Measurements from ENCODE around the gene GIT1. TPM values are rescaled to one million over a fixed set of nuclear protein-coding genes. Genes with fewer than 3 reads are reported as not detected.

Gene GIT1, protein sequence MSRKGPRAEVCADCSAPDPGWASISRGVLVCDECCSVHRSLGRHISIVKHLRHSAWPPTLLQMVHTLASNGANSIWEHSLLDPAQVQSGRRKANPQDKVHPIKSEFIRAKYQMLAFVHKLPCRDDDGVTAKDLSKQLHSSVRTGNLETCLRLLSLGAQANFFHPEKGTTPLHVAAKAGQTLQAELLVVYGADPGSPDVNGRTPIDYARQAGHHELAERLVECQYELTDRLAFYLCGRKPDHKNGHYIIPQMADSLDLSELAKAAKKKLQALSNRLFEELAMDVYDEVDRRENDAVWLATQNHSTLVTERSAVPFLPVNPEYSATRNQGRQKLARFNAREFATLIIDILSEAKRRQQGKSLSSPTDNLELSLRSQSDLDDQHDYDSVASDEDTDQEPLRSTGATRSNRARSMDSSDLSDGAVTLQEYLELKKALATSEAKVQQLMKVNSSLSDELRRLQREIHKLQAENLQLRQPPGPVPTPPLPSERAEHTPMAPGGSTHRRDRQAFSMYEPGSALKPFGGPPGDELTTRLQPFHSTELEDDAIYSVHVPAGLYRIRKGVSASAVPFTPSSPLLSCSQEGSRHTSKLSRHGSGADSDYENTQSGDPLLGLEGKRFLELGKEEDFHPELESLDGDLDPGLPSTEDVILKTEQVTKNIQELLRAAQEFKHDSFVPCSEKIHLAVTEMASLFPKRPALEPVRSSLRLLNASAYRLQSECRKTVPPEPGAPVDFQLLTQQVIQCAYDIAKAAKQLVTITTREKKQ
- total RNA-seq, result 14.5 and 24.5 TPM in 2 replicates

DNA sequence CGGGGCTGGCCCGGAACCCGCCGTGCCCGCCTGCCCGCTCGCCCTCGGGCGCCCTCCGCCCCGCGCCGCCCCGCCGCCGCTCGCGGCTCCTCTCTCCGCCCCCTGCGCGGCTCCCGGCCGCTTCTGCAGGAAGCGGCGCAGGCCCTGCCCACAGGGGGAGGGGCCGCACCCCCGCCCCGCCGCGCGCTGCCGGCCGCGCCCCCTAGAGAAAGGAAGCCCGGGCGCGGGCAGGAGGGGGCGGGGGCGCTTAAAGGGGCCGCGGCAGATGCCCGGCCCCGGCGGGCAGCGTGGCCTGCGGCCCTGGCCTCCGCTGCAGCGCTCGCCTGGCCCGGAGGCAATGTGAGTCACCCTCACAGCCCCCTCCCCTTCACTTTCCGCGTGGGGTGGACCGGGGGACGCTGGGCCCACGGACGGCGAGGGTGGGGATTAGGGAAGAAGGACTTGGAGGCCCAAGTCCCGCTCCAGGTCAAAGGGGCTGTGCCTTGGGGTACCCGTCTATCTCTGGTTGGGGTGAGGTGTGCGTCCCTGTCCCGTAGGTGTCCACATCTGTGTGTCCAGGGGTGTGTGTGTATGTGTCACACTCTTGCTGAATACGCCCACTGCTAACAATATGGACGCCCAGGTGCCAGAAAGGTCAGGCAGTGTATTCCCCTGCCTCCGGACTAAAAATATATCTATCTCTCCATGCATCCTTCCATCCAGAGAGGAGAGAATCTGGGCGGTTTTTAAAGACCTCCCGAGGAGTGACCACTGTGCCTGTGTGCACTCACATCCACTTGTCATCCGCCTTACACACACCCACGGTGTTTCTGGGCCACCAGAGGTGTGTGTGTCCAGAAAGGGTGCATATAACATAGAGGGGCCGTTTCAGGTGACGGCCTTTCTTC lies at the start of gene GIT1:
Gene GIT1, minus strand, starts transcription at position 125 of the 887 bp plus-strand sequence. CDS start 270 bp downstream, outside the sequence.

GRCh38 chr17:29622337-29623282 lies 33.2 kb upstream of the GIT1 start, which contains the start of gene CORO6:
CORO6 (minus strand) TSS chr17:29622912; CDS start chr17:29621421, 1,491 bp downstream.

DNA sequence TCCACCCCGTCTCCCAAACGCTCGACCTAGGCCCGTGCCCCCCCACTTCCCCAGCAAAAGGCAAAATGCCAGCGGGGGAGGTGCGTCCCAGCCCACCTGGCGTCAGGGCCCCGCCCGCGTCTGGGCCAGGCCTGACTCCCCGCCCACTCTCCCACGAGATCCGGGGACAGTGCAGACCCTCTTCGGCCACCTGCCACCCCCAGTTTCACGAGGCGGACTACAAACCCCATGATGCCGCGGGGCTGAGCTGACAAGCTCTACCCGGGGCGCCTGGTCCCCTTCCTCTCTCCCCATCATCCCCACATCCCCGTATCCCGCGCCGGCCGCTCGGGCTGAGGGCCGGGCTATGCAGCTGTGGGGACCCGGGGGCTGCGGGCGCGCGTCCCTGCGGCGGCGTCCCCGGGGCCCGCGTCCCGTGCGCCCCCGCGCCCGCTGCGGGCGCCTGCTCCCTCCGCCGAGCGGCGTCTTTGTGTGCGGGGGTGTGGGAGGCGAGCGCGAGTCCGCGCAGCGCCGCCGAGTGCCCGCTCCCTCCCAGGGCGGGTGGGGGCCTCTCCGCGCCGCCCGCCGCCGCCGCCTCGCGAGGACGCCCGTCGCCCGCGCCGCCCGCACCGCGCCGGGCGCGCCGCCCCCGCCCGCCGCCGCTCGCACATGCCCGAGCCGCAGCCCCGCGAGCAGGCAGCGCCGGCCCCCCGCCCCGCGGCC lies 3.6 kb upstream of the GIT1 start, which contains the start of gene ANKRD13B:
Gene ANKRD13B, plus strand, starts transcription at position 283 of the 702 bp plus-strand sequence. CDS start 490 bp downstream, outside the sequence.

DNA sequence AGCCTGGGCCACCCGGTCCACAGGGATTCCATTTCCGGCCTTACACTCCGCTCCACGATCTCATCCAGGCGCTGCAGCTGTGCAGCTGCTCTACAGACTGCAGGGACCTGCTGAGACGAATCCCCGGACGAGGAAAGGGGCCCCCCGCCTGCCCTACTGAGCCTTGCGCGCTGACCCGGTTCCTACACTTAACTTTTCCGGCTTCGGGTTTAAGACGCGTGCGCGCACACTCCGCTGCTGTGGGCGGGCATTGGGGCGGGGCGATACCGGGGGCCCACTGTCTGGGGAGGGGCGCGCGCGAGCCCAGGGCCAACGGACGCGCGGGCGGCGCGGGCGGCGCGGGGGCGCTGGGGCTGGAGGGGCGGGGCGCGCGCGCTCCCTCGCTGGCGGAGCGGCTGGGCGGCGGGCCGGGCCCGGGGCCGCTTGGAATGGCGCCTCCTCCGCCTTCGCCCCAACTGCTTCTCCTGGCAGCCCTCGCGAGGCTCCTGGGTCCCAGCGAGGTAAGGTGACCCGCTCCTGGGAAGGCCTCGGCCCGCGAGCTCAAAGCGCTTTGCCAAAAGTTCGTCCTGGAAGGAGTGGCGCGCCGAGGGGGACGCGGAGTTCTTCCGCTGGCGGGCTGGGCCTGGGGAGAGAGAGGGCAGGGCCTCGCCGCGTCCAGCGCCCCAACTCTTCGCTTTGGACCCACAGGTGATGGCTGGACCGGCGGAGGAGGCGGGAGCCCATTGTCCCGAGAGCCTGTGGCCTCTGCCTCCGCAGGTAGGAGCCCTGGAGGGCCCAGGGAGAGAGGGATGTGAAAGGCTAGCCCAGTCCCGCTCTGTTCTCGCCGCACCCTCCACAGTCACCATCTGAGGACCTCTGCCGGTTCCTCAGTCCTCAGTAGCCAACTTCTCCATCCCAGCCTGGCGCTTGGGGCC lies 20.9 kb downstream of the GIT1 start, which contains the start of gene TP53I13:
Gene TP53I13, plus strand, starts transcription at position 371 of the 914 bp plus-strand sequence. Its CDS starts 58 bp downstream, at position 429.

DNA sequence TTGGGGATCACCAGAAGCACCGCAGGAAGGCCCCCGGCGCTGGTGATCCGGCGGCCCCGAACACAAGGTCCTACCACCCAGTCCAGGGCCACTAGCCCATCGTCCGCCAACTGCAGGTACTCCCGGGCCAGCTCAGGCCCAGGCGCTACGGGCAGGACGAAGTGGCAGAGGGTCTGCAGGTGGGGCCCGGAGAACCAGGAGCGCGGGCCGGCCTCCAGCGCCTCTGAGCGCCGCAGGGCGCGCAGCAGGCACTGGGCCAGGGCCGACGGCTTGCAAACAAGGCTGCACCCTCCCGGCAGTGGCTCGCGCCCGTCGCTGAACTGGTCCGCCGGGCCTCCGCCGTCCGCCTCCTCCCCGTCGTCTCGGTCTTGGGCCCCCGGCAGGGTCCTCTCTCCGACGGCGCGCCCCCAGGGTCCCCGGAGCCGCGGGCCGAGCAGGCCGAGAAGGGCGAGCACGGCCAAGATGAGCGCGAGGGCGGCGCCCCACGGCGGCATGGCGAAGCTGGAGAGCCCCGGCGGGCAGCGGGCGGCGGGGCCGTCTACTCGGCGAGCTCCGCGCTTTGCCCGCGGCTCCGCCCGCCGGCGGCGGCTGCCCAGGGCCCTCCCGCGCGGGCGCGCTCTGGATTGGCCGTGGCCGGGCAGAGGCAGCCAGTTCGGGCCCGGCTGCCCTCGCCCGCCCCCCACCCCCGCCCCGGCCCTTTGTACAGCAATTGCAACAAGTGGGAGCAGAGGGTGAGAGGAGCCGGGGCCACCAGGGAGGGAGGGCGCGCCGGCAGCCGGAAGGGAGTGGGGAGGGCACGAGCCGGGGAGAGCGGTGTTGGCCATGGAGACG lies 22.8 kb downstream of the GIT1 start, which contains the start of gene ABHD15:
Gene ABHD15, minus strand, starts transcription at position 565 of the 831 bp plus-strand sequence. Its CDS starts 71 bp downstream, at position 494.

Other genes with a start within 250 kb of the GIT1 start
- 18.2 and 32.4 TPM in 2 replicates for gene TAOK1, start 199.3 kb downstream of the GIT1 start, total RNA-seq
- 8.9 and 10.1 TPM in 2 replicates for gene ABHD15, start 22.6 kb downstream of the GIT1 start, total RNA-seq
- 44.7 and 52.5 TPM in 2 replicates for gene TP53I13, start 20.9 kb downstream of the GIT1 start, total RNA-seq
- 2.7 and 4.3 TPM in 2 replicates for gene ANKRD13B, start 3.5 kb upstream of the GIT1 start, total RNA-seq
- 3.2 and 5.7 TPM in 2 replicates for gene CORO6, start 33.3 kb upstream of the GIT1 start, total RNA-seq